IMR-90 (cell line): ENCODE data around the gene SLC4A8. TPM values are rescaled to one million over a fixed set of nuclear protein-coding genes. Genes with fewer than 3 reads are reported as not detected.
A peak's percentile ranks its signal among the peaks of the same experiment; 100 is the strongest.

Source experiments
- ATAC-seq: fragments of 200-7000 bp; cut with Tn5 transposase; 2 replicates; pipeline ENCODE4 v1.9.1; 2020; ENCODE audit warnings: low read depth, mild to moderate bottlenecking, moderate library complexity
- BruUV-seq: library from RNA; stranded (reverse); fragments of 400-500 nt; replicated peaks from 2 replicates; lab custom pipeline; 2021; lab: Mats Ljungman, UMichigan
- CTCF ChIA-PET: fragments of 300-600 bp; formaldehyde crosslinking; extraction: SDS; loops from one replicate; lab custom pipeline; 2021; ENCODE audit warnings: antibody characterized with exemption; lab: Yijun Ruan, JAX
- POLR2A ChIA-PET: fragments of 300-600 bp; sonication (Branson Sonifier 250); formaldehyde crosslinking; loops from one replicate; lab custom pipeline; 2022; ENCODE audit warnings: antibody characterized with exemption; ENCODE audit not compliant: unreplicated experiment; lab: Charles Lee
- DNase-seq: peaks from one replicate; pipeline ENCODE4 v3.0.0; 2013
- H2AFZ ChIP-seq: replicated peaks from 2 replicates; pipeline ENCODE3; 2013; ENCODE audit warnings: low read length, mild to moderate bottlenecking; ENCODE audit not compliant: poor library complexity
- H2AK5ac ChIP-seq: 2 replicates; pipeline ENCODE4 v1.6.1; 2013; ENCODE audit warnings: low read depth, low read length, inconsistent platforms
- H2AK9ac ChIP-seq: replicated peaks from 2 replicates; pipeline ENCODE3; 2013; ENCODE audit warnings: mild to moderate bottlenecking, low read depth, low read length, moderate library complexity; ENCODE audit not compliant: poor library complexity
- H2BK120ac ChIP-seq: 2 replicates; pipeline ENCODE4 v1.6.1; 2013; ENCODE audit warnings: low read depth, low read length, inconsistent platforms
- H2BK15ac ChIP-seq: 3 replicates; pipeline ENCODE4 v1.6.1; 2013; ENCODE audit warnings: low read depth, low read length, inconsistent platforms
- H2BK20ac ChIP-seq: 2 replicates; pipeline ENCODE4 v1.6.1; 2013; ENCODE audit warnings: low read depth, mild to moderate bottlenecking, inconsistent platforms, low read length, moderate library complexity
- H2BK5ac ChIP-seq: 2 replicates; pipeline ENCODE4 v1.6.1; 2013; ENCODE audit warnings: mild to moderate bottlenecking, low read depth, low read length, inconsistent platforms; ENCODE audit not compliant: poor library complexity, severe bottlenecking
- H3K14ac ChIP-seq: replicated peaks from 2 replicates; pipeline ENCODE4 v1.6.1; 2013; ENCODE audit warnings: low read depth, low read length, inconsistent platforms
- H3K18ac ChIP-seq: 2 replicates; pipeline ENCODE4 v1.6.1; 2013; ENCODE audit warnings: low read depth, low read length, control low read depth
- H3K23ac ChIP-seq: 2 replicates; pipeline ENCODE4 v1.6.1; 2013; ENCODE audit warnings: low read depth, low read length, inconsistent platforms
- H3K27ac ChIP-seq: 2 replicates; pipeline ENCODE4 v1.5.1; 2013; ENCODE audit warnings: mild to moderate bottlenecking, control low read depth, low read length; ENCODE audit not compliant: insufficient read depth
- H3K27me3 ChIP-seq: 2 replicates; pipeline ENCODE4 v1.6.1; 2013; ENCODE audit warnings: low read length; ENCODE audit not compliant: control insufficient read depth, insufficient read depth
- H3K36me3 ChIP-seq: 2 replicates; pipeline ENCODE4 v1.6.1; 2013; ENCODE audit warnings: low read length, mixed read lengths; ENCODE audit not compliant: control insufficient read depth, insufficient read depth
- H3K4ac ChIP-seq: 2 replicates; pipeline ENCODE4 v1.6.1; 2013; ENCODE audit warnings: low read depth, low read length, inconsistent platforms
- H3K4me1 ChIP-seq: 2 replicates; pipeline ENCODE4 v1.6.1; 2013; ENCODE audit warnings: low read length, mixed read lengths; ENCODE audit not compliant: control insufficient read depth, insufficient read depth
- H3K4me2 ChIP-seq: 2 replicates; pipeline ENCODE4 v1.6.1; 2013; ENCODE audit warnings: low read depth, mild to moderate bottlenecking, control low read depth, low read length, moderate library complexity
- H3K4me3 ChIP-seq: 2 replicates; pipeline ENCODE4 v1.5.1; 2013; ENCODE audit warnings: low read depth, mild to moderate bottlenecking, control low read depth, low read length, moderate library complexity; ENCODE audit not compliant: insufficient read depth
- H3K56ac ChIP-seq: 2 replicates; pipeline ENCODE4 v1.6.1; 2013; ENCODE audit warnings: low read length, inconsistent platforms; ENCODE audit not compliant: insufficient read depth; ENCODE audit errors: extremely low read depth
- H3K79me1 ChIP-seq, 2 experiments: 2 replicates each; pipeline ENCODE4 v1.6.1; 2013; ENCODE audit warnings: low read length in 2 of 2, inconsistent platforms in 1 of 2, low read depth in 1 of 2
- H3K9ac ChIP-seq: 2 replicates; pipeline ENCODE4 v1.6.1; 2013; ENCODE audit warnings: low read depth, low read length, control low read depth
- H3K9me1 ChIP-seq: 2 replicates; pipeline ENCODE4 v1.6.1; 2013; ENCODE audit warnings: low read length, inconsistent platforms; ENCODE audit not compliant: insufficient read depth
- H3K9me3 ChIP-seq: 2 replicates; pipeline ENCODE4 v1.6.1; 2013; ENCODE audit warnings: low read length; ENCODE audit not compliant: control insufficient read depth, insufficient read depth
- H4K20me1 ChIP-seq: 2 replicates; pipeline ENCODE4 v1.6.1; 2013; ENCODE audit warnings: low read length, inconsistent platforms; ENCODE audit not compliant: insufficient read depth
- H4K5ac ChIP-seq: 2 replicates; pipeline ENCODE4 v1.6.1; 2013; ENCODE audit warnings: mild to moderate bottlenecking, low read depth, low read length, control low read depth
- H4K8ac ChIP-seq, 2 experiments: 2 replicates each; pipeline ENCODE4 v1.6.1; 2013; ENCODE audit warnings: low read depth in 2 of 2, low read length in 2 of 2, control low read depth in 1 of 2, inconsistent platforms in 1 of 2
- H4K91ac ChIP-seq: 2 replicates; pipeline ENCODE4 v1.6.1; 2013; ENCODE audit warnings: low read depth, low read length, inconsistent platforms; ENCODE audit not compliant: insufficient read depth
- BHLHE40 ChIP-seq: fragments of 150-350 bp; IDR thresholded peaks from 2 replicates; pipeline ENCODE4 v1.6.1; 2016; ENCODE audit warnings: mild to moderate bottlenecking, low read depth, low read length
- CEBPB ChIP-seq: IDR thresholded peaks from 2 replicates; pipeline ENCODE4 v1.6.1; 2012; ENCODE audit warnings: low read depth, low read length, improper control_type of control experiment
- FOS ChIP-seq: fragments of 150-350 bp; IDR thresholded peaks from 2 replicates; pipeline ENCODE4 v1.6.1; 2016; ENCODE audit warnings: low read depth, low read length
- MAFK ChIP-seq: IDR thresholded peaks from 2 replicates; pipeline ENCODE4 v1.6.1; 2012; ENCODE audit warnings: low read depth, low read length, improper control_type of control experiment
- NFE2L2 ChIP-seq: fragments of 150-350 bp; IDR thresholded peaks from 2 replicates; pipeline ENCODE4 v1.6.1; 2016; ENCODE audit warnings: low read depth, mild to moderate bottlenecking, low read length
- SMC3 ChIP-seq: fragments of 150-350 bp; IDR thresholded peaks from 2 replicates; pipeline ENCODE4 v1.6.1; 2016; ENCODE audit warnings: low read depth, mild to moderate bottlenecking, antibody characterized with exemption, low read length, moderate library complexity
- WGBS, 2 experiments: methylation state at CpG; one replicate each; pipeline versions ENCODE4 v1.1.5 to v1.1.7; 2013; ENCODE audit warnings: missing lambda C conversion rate in 2 of 2; ENCODE audit not compliant: insufficient read length in 1 of 2; ENCODE audit errors: extremely low coverage in 2 of 2; 5-methylcytosine and 5-hydroxymethylcytosine counted together
- dilution Hi-C: fragments of 300-500 bp; cut with HindIII; formaldehyde crosslinking; loops from one replicate; pipeline ENCODE4 v1.14.3; 2018; ENCODE audit warnings: low sequenced_read_pairs; ENCODE audit not compliant: unreplicated experiment
- in situ Hi-C: fragments of 300-500 bp; cut with MboI; formaldehyde crosslinking; loops from 3 replicates; pipeline ENCODE4 v1.14.3; 2019; ENCODE audit warnings: low sequenced_read_pairs, inconsistent platforms, mixed read lengths
- intact Hi-C: fragments of 100-400 bp; cut with micrococcal nuclease; formaldehyde crosslinking; loops from 2 replicates; pipeline ENCODE4 v1.10.0; 2022
- polyA plus RNA-seq, 3 experiments: library from polyadenylated mRNA; depleted of rRNA; stranded (reverse); fragments of >200 nt; gene quantifications; 2 replicates each; pipeline ENCODE4 v1.2.3, GENCODE V29; 2012; ENCODE audit warnings: low replicate concordance in 1 of 3
- total RNA-seq: library from RNA; depleted of rRNA; stranded (reverse); fragments of >200 nt; gene quantifications from 2 replicates; pipeline ENCODE4 v1.2.3, GENCODE V29; 2012

Gene SLC4A8
- total and polyA plus RNA-seq, 2 of the 4 experiments (the other 2 are of a cell fraction), result 3.1 to 5.2 TPM

GRCh38 chr12:51531284-51531977, 106.8 kb downstream of the SLC4A8 start:
- peak overlapping the region; percentile 82 for H2AK9ac ChIP-seq
- H3K9me1 ChIP-seq, result peaks cover 3% of the 10 kb centered on the region; the same call in 1 of the 2 replicates
- no TSS peak for BruUV-seq
- H3K23ac ChIP-seq, result no peak overlapping the region; the same call in 1 of the 2 replicates
- ATAC-seq (0 out of 2 replicates have a peak, but pooled peaks have one; percentile 3), DNase-seq (no peak)
- H3K56ac ChIP-seq, result no peak overlapping the region
- H3K14ac ChIP-seq, result no peak overlapping the region
- H3K9me3 ChIP-seq, result no peaks in the 10 kb centered on the region
- H2BK15ac ChIP-seq, result no peak overlapping the region
- H3K9ac ChIP-seq, result no peak overlapping the region
- H3K36me3 ChIP-seq, result no peaks in the 10 kb centered on the region
- intact Hi-C loops (loop anchor here (5.0 kb wide), 2 partner anchors 146 to 346 kb away; no protein-coding TSS in a partner anchor), in situ Hi-C loops (loop anchor here (10.0 kb wide), 1 partner anchor 273 kb away; no protein-coding TSS in a partner anchor), dilution Hi-C loops (no loop called here)
- no peak overlapping the region for H4K5ac ChIP-seq
- no peak overlapping the region for H4K8ac ChIP-seq
- H3K4me2 ChIP-seq, result no peak overlapping the region
- 71% methylated on average over 6 of the region's 11 CpGs; no CpG with 5 or more reads in 1 of the 2 experiments for WGBS, 2 experiments
- H2BK5ac ChIP-seq, result no peak overlapping the region
- no peak overlapping the region for H3K27ac ChIP-seq
- no peaks in the 10 kb centered on the region for H4K20me1 ChIP-seq
- POLR2A ChIA-PET, result no interaction called here
- no peak overlapping the region for H4K91ac ChIP-seq
- H2BK20ac ChIP-seq, result no peak overlapping the region
- no peak overlapping the region for H3K4ac ChIP-seq
- H3K79me1 ChIP-seq, result no peaks in the 10 kb centered on the region
- no peaks in the 10 kb centered on the region for H3K27me3 ChIP-seq
- H3K4me3 ChIP-seq, result no peak overlapping the region
- H2BK120ac ChIP-seq, result no peak overlapping the region
- CTCF ChIA-PET, result interaction anchor here (0.5 to 1.9 kb wide), 8 partner anchors 10 to 1212 kb away, joined by 3 to 12 read pairs (median 3); no protein-coding TSS in a partner anchor
- no peak overlapping the region for H2AK5ac ChIP-seq
- H3K4me1 ChIP-seq, result peaks cover 5% of the 10 kb centered on the region; the same call in 1 of the 2 replicates
- TF ChIP-seq MAFK, result no peak
- TF ChIP-seq SMC3, result no peak
- no peak for TF ChIP-seq NFE2L2
- no peak for TF ChIP-seq FOS
- TF ChIP-seq CEBPB, result no peak
- no peak for TF ChIP-seq BHLHE40
- peak overlapping the region; percentile 92 for H2AFZ ChIP-seq
- H3K18ac ChIP-seq, result no peak overlapping the region
